ENCODE measurements around the gene SHISA4.
"Not testable (repeated sequence)": the region's sequence is repeated elsewhere in the genome, so short reads cannot be mapped to it uniquely, and the experiment has no call there.

SHISA4 gene

DNA sequence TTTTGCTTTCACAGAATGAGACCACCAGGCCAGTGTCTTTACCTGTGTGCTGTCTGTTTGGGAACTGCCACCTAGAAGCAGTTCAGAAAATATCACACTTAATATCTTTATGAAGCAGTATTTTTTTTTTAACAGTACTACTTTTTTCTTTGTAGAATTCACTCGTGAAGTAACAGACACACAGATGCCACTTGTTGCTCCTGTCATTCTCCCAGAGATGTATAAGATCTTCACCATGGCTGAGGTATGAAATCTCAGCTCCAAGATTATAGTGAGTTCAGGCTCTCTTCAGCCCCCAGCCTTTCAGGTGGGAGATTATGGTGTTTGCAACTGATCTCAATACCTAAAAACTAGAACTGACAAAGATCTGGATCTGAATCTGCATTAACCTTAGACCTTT lies 36.7 kb upstream of the SHISA4 start:
- TF ChIP-seq TAF1 (IDR thresholded peaks at IDR 0.05; ENCODE audit: borderline replicate concordance, low read depth, low read length) (no peak), POLR2A (IDR thresholded peaks at IDR 0.05; ENCODE audit: low read depth, low read length) (no peak), POLR2AphosphoS5 (IDR thresholded peaks at IDR 0.05; ENCODE audit: low read depth, low read length) (no peak)

DNA sequence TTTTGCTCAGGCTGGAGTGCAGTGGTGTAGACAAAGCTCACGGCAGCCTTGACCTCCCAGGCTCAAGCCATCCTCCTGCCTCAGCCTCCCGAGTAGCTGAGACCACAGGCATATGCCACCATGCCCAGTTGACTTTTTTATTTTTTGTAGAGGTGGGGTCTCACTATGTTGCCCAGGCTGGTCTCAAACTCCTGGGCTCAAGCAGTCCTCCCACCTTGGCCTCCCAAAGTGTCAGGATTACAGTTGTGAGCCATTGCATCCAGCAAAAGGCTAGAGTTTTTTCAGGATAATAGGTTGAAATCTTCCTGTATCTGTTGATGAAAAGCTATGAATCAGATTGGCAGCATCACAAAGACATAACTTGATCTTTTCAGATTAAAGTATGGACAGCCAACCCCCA lies 32.0 kb upstream of the SHISA4 start:
- not testable (repeated sequence) for FAIRE-seq; DNase-seq (ENCODE audit: insufficient read length)

More for the DNA sequence above, 36.7 kb upstream of the SHISA4 start:
- DNase-seq (ENCODE audit: insufficient read length), result no peak
- no peak for FAIRE-seq

DNA sequence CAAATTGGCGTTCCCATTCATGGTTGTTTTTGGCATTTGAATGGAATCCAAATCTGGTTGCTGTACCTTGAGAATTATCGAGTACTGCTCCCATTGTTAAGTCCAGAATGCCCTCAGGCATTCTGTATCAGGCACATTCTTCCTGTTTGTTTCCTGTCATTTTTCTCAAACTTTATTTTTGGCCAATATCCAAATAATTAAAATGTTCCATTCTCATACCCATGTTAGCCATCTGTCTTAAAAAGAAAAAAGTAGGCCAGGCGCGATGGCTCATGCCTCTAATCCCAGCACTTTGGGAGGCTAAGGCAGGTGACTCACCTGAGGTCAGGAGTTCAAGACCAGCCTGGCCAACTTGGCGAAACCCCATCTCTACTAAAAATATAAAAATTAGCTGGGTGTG lies 29.3 kb upstream of the SHISA4 start:
- DNase-seq (ENCODE audit: insufficient read length) (no peak), FAIRE-seq (no peak)
- TF ChIP-seq POLR2A (IDR thresholded peaks at IDR 0.05; ENCODE audit: low read depth, low read length) (no peak), TAF1 (IDR thresholded peaks at IDR 0.05; ENCODE audit: borderline replicate concordance, low read depth, low read length) (no peak), POLR2AphosphoS5 (IDR thresholded peaks at IDR 0.05; ENCODE audit: low read depth, low read length) (no peak)

DNA sequence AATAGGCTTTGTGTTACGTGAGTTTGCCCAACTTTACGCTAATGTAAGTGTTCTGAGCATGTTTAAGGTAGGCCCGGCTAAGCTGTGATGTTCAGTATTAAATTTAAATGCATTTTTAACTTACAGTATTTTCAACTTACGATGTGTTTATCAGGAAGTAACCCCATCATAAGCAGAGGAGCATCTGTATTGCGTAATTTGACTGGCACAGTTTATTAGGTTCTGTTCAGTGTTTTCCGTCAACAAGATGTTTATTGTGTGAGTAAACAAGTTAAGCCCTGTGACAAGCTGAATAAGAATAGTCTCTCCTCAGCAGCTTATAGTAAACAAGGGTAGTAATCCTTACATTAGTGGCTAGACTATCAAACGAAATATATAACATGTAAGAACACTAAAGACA lies 27.2 kb upstream of the SHISA4 start:
- DNase-seq (ENCODE audit: insufficient read length) (no peak), FAIRE-seq (peak; percentile 33)
- TF ChIP-seq POLR2AphosphoS5 (IDR thresholded peaks at IDR 0.05; ENCODE audit: low read depth, low read length) (no peak), TAF1 (IDR thresholded peaks at IDR 0.05; ENCODE audit: borderline replicate concordance, low read depth, low read length) (no peak), POLR2A (IDR thresholded peaks at IDR 0.05; ENCODE audit: low read depth, low read length) (no peak)

DNA sequence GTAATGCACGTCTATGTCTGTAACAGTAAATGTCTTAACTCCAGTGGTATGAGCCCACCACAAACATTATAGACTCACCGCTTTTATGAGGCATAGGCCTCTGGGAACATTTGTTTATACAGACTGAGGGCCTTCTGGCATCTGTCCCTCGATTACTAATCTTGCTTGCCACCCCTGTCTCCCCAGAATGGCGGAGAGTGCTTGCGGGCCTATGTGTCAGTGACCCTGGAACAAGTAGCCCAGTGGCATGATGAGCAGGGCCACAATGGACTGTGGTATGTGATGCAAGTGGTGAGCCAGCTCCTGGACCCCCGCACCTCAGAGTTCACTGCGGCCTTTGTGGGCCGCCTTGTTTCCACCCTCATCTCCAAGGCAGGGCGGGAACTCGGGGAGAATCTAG lies 18.3 kb upstream of the SHISA4 start:
- no peak for TF ChIP-seq POLR2AphosphoS5 (IDR thresholded peaks at IDR 0.05; ENCODE audit: low read depth, low read length)
- TF ChIP-seq POLR2A (IDR thresholded peaks at IDR 0.05; ENCODE audit: low read depth, low read length), result no peak
- TF ChIP-seq TAF1 (IDR thresholded peaks at IDR 0.05; ENCODE audit: borderline replicate concordance, low read depth, low read length), result no peak
- DNase-seq (ENCODE audit: insufficient read length) (no peak), FAIRE-seq (no peak)

DNA sequence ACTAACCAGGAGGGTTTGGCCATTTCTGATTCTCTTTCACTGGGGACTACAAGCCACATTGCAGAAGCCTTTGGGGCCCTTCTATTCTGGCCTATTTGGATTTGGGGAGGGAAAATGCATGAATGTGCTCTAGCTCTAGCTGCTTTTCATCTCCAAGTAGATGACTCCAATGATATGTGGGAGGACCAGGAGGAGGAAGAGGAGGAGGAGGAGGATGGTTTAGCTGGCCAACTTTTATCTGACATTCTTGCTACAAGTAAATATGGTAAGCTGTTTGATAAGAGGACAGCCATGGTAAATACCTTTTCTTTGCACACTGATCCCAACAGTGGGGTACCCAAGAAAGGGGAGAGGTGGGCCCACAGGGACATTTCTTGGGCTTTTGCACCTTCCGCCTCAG lies 14.0 kb upstream of the SHISA4 start:
- FAIRE-seq, result no peak
- DNase-seq (ENCODE audit: insufficient read length), result no peak
- no peak for TF ChIP-seq POLR2A (IDR thresholded peaks at IDR 0.05; ENCODE audit: low read depth, low read length)
- no peak for TF ChIP-seq TAF1 (IDR thresholded peaks at IDR 0.05; ENCODE audit: borderline replicate concordance, low read depth, low read length)
- TF ChIP-seq POLR2AphosphoS5 (IDR thresholded peaks at IDR 0.05; ENCODE audit: low read depth, low read length), result no peak

DNA sequence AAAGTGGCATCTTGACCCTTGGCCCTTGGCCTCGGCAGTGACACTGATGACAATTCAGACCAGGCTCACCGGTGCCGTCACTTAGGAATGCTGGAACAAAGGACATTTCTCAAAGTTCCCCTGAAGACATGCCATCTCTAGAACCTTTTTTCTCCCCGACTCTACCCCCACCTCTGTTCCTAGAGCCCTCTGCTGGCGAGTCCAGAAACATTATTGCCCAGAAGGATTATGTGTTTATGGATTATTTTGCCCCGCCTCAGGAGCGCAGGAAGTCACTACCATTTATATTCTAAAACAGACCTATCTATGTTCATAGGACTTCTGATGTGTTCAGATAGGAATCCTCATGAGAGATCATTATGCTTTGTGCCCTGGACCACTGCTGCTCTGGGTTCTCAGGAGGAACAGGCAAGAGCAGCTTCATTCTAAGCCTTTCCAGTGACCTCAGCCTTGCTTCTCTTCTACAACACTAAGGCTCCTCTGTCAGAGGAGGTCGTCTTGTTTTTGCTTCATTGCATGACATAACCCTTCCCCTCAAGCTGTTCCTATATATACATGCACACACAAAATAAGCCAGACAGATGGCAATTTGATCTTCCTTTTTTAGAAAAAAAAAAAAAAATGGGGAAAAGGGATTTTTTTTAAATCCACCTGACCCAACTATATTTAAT lies 12.4 kb upstream of the SHISA4 start:
- DNase-seq (ENCODE audit: insufficient read length) (no peak), FAIRE-seq (no peak)
- TF ChIP-seq POLR2A (IDR thresholded peaks at IDR 0.05; ENCODE audit: low read depth, low read length) (no peak), TAF1 (IDR thresholded peaks at IDR 0.05; ENCODE audit: borderline replicate concordance, low read depth, low read length) (no peak), POLR2AphosphoS5 (IDR thresholded peaks at IDR 0.05; ENCODE audit: low read depth, low read length) (no peak)

DNA sequence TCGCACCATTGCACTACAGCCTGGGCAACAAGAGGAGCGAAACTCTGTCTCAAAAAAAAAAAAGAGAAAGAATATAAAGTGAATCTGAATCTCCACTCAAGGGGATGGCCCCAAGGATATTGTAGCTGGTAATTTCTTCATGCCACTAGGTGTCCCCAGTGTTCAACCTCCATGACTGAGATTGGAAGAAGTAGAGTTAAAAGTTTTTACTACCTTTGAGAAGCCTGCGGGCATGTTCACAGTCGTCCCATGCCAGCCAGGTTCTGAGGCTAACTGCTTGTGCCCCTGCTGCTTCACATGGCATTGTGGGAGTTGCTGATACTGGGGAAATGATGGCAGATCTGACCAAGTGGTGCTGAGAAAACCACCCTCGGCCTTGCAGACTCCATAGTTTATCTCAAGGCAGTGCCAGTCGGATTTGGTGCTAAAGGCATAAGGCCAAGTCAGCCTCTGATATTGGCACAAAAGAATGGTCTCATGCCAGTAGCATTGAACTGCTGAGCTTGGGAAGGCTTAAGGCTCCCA lies 10.8 kb upstream of the SHISA4 start:
- no peak for TF ChIP-seq POLR2A (IDR thresholded peaks at IDR 0.05; ENCODE audit: low read depth, low read length)
- no peak for TF ChIP-seq TAF1 (IDR thresholded peaks at IDR 0.05; ENCODE audit: borderline replicate concordance, low read depth, low read length)
- TF ChIP-seq POLR2AphosphoS5 (IDR thresholded peaks at IDR 0.05; ENCODE audit: low read depth, low read length), result no peak
- DNase-seq (ENCODE audit: insufficient read length), result no peak

DNA sequence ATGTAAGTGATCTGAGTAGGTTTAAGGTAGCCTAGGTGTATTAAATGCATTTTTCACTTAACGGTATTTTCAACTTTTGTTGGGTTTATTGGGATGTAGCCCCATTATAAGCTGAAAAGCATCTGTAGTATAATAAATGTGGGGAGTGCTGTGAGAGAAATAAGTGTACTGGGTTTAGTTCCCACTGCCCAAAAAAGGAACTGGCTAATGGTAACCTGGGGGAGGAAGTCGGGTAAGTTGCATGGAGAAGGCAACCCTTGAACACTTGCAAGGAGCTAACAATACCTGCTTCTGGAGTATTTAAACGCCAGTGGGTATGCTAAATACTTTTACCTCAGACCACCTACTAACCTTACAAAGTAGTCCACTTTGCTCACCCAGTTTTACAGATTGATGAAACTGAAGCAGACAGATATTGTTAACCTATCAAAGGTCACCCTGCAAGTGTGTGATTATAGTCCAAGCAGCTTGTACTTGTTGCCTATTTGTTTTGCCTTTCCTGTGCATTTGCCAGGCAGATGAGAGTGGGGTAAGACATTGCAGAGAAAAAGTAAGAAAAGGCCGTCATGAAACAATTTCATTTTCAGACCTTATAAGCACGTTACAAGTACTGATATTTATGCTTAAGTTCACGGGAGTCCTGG lies 7.6 kb upstream of the SHISA4 start:
- DNase-seq (ENCODE audit: insufficient read length) (no peak), FAIRE-seq (no peak)
- no peak for TF ChIP-seq TAF1 (IDR thresholded peaks at IDR 0.05; ENCODE audit: borderline replicate concordance, low read depth, low read length)
- TF ChIP-seq POLR2AphosphoS5 (IDR thresholded peaks at IDR 0.05; ENCODE audit: low read depth, low read length), result no peak

More for the DNA sequence above, 10.8 kb upstream of the SHISA4 start:
- peak; percentile 82 for FAIRE-seq

DNA sequence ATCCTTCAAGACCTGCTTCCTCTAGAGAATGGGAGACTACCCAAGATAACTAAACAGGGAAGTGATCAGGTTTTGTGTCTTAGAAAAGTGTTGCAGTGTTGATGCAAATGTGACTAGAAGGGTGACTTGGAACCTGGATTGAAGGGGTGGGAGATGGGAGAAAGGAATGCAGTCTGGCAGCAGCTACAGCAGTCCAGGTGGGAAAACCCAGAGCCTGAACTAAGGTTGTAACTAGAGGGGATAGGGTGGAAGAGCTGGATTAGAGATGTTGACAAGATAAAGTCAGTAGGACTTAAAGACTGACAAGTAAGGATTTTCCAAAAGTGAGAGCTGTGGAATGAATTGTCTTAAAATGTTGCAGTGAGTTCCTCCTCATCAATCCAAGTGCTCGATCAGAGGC lies 7.1 kb upstream of the SHISA4 start:
- FAIRE-seq (no peak), DNase-seq (ENCODE audit: insufficient read length) (no peak)
- TF ChIP-seq POLR2AphosphoS5 (IDR thresholded peaks at IDR 0.05; ENCODE audit: low read depth, low read length), result no peak
- TF ChIP-seq POLR2A (IDR thresholded peaks at IDR 0.05; ENCODE audit: low read depth, low read length), result no peak
- no peak for TF ChIP-seq TAF1 (IDR thresholded peaks at IDR 0.05; ENCODE audit: borderline replicate concordance, low read depth, low read length)

DNA sequence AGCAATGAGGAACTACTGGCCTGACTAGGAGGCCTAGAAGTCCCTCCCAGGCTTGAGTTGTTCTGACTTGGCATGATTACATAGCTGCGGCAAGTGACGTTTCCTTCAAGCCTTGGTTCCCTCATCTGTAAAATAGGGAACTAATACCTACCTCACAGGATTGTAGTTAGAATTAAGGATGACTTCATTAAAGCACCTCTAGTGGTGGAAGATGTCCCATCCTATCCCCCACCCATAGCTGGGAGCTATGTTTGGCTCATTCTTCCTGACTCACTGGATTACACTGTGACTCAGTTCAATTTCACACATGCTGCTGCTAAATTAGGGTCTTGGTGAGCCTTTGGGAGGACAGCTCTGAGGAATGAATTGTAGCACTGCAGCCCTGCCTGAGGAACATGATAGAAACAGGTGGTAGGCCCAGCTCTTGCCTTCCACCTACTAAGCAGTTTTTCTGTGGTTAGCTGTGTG lies 6.0 kb upstream of the SHISA4 start:
- FAIRE-seq, result peak; percentile 48
- no peak for DNase-seq (ENCODE audit: insufficient read length)
- no peak for TF ChIP-seq TAF1 (IDR thresholded peaks at IDR 0.05; ENCODE audit: borderline replicate concordance, low read depth, low read length)
- TF ChIP-seq POLR2AphosphoS5 (IDR thresholded peaks at IDR 0.05; ENCODE audit: low read depth, low read length), result 0 out of 2 replicates have a peak, but pooled peaks have one; percentile 20
- TF ChIP-seq POLR2A (IDR thresholded peaks at IDR 0.05; ENCODE audit: low read depth, low read length), result no peak

DNA sequence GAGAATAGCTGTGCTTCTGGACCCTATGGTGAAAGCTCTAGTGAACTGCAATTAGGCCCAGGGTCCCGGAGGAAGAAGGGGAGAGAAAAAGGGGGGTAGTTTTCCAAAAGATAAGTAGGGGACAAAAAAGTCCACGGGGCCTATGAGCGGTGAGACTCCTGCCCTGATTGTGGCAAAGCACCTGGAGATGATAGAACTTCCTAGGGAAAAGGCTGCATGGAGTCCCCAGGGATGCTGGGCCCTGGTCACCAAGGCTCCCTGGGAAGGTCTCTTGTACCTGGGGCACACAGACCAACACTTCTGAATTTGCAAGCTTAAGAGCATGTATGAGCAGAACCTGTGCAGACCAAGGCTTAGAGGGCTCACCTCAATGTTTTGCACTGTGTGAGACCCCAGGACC lies 5.4 kb upstream of the SHISA4 start:
- FAIRE-seq (no peak), DNase-seq (ENCODE audit: insufficient read length) (no peak)
- TF ChIP-seq POLR2A (IDR thresholded peaks at IDR 0.05; ENCODE audit: low read depth, low read length), result no peak
- no peak for TF ChIP-seq POLR2AphosphoS5 (IDR thresholded peaks at IDR 0.05; ENCODE audit: low read depth, low read length)
- no peak for TF ChIP-seq TAF1 (IDR thresholded peaks at IDR 0.05; ENCODE audit: borderline replicate concordance, low read depth, low read length)

Data from GM12892 (cell line).